WI38 (cell line): ENCODE data around the gene CNST.
"Not testable (repeated sequence)": the region's sequence is repeated elsewhere in the genome, so short reads cannot be mapped to it uniquely, and the experiment has no call there.

Source experiments
- H3K4me3 ChIP-seq: 2 replicates; pipeline ENCODE4 v1.5.1; 2011; ENCODE audit warnings: low read depth, mild to moderate bottlenecking, control low read depth, low read length
- CTCF ChIP-seq: IDR thresholded peaks from 2 replicates; pipeline ENCODE4 v1.5.1; 2012; ENCODE audit warnings: low read depth, mild to moderate bottlenecking, control low read depth, low read length

The CNST gene

GRCh38 chr1:246629030-246629429, 62.8 kb downstream of the CNST start:
- H3K4me3 ChIP-seq: no peak overlapping the region

DNA sequence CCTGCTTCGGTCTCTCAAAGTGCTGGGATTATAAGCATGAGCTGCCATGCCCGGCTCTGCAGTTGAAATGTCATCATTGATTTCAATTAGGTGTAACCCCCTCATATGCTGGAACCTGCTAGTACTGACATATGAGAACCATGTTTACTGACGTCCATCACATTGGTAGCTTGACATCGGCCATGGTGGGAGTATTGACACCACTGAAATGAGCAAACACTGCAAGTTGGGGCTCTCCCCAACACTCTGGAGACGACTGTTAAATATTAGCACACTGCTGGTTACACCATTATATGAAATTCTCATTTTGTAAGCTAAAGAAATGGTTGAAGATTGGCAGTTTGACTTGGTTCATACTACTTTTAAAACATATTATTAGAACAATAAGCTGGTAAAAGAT, 63.7 kb downstream of the CNST start:
- no peak overlapping the region for H3K4me3 ChIP-seq
- TF ChIP-seq CTCF: no peak

More at GRCh38 chr1:246629030-246629429, 62.8 kb downstream of the CNST start:
- TF ChIP-seq CTCF: no peak

GRCh38 chr1:246631426-246631825, 65.2 kb downstream of the CNST start:
- no peak for TF ChIP-seq CTCF
- no peak overlapping the region for H3K4me3 ChIP-seq

GRCh38 chr1:246632281-246633168, 66.3 kb downstream of the CNST start:
- peak overlapping the region; percentile 29 for H3K4me3 ChIP-seq
- no peak for TF ChIP-seq CTCF

- not testable (repeated sequence) for H3K4me3 ChIP-seq
These were observed 68.4 kb downstream of the CNST start for GRCh38 chr1:246634659-246635058.

GRCh38 chr1:246638941-246639655, 72.8 kb downstream of the CNST start:
- H3K4me3 ChIP-seq: no peak overlapping the region
- no peak for TF ChIP-seq CTCF

- no peak for TF ChIP-seq CTCF
- no peak overlapping the region for H3K4me3 ChIP-seq
These were observed 73.5 kb downstream of the CNST start for GRCh38 chr1:246639732-246640131.
